SIG-M5 (cell line): Measurements from ENCODE around the gene SDK1.

Experiments used
- DNase-seq: peaks from one replicate; lab custom pipeline; 2025; lab: John Stamatoyannopoulos, UW

Gene SDK1

DNA sequence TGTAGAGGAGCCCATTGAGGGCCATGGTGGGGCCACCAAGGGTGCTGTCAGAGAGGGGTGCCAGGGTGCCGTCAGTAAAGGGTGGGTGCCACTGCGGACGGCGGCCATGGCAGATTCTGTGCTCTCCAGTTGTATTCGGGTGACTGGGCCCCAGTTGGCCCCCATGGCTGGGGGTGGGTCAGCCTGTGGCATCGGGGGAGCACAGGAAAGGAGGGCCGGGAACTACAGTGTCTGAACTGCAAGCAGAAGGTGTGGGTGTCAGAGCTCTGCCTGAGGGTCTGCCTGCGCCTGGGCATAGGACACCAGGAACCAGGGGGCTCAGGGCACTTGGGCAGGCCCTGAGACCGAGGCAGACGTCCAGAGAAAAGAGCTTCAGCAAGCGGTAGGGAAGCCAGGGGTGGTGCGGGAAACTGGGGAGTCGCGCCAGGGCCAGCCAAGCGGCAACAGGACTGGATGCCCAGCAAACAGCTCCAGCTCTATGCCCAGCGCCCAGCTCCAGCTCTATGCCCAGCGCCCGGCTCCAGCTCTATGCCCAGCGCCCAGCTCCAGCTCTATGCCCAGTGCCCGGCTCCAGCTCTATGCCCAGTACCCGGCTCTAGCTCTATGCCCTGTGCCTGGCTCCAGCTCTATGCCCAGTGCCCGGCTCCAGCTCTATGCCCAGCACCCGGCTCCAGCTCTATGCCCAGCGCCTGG lies 878.8 kb downstream of the SDK1 start:
- DNase-seq: no peak

DNA sequence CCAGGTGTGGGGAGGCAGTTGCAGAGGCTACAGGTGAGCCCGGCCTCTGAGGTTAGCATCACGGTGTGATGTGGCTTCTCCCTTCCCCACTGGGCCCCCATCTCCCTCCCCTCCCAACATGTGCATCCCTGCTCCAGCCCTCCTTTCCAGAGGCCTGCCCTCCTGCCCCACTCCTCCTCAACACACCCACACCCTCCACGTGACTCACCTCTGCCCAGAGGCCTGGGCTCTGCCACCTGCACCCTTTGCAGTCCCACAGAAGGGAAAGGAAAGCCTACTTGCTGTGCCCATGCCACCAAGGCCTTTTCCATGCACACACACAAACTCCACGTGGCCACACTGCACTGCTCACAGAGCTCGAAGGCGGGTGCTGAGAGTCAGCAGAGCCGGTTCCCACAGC lies 880.4 kb downstream of the SDK1 start:
- DNase-seq: no peak

DNA sequence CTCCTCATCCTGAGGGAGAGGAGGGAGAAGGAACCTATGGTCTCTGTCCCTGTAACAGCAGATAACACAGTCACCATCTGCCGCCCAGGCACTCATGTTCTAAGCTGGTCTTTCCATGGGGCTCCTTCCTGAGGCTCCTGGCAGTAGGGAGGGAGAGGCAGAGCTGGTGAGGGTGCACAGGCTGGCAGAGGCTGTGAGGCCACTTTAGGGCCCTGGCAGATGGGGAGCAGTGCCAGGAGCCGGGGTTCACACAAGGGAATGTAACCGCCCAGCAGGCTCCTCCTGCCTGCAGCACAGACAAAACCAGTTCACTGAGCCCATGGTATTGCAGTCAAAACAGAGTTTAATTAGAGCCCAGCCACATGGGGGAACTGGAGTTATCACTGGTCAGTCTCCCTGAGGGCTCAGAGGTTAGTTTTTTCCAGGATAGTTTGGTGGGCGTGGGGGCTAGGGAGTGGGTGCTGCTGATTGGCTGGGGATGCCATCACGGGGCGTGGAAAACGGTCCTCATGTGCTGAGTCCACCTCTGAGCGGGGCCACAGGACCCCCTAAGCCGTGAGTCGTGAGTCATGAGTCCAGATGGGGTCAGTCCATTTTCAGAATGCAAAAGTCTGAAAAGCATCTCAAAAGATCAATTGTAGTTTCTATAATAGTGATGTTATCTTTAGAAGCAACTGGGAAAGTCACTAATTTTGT lies 881.7 kb downstream of the SDK1 start:
- no peak for DNase-seq

DNA sequence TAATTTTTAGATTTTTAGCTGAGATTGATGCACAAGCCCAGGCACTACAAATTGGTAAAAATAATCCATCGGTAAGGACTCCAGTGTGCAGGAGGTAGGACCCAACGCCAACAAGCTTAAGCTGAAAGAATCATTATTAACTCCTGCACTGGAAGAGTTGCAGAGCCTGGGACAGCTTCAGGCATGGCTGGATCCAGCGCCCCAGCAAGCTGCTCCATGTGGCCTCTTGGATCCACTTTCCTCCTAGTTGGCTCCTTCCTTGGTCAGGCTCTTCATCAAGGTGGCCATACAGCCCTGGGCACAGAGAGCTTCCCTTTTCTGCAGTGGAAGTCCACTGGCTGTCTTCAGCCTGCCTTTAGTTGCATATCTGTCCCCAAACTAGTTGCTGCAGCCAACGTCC lies 883.6 kb downstream of the SDK1 start:
- DNase-seq: no peak

DNA sequence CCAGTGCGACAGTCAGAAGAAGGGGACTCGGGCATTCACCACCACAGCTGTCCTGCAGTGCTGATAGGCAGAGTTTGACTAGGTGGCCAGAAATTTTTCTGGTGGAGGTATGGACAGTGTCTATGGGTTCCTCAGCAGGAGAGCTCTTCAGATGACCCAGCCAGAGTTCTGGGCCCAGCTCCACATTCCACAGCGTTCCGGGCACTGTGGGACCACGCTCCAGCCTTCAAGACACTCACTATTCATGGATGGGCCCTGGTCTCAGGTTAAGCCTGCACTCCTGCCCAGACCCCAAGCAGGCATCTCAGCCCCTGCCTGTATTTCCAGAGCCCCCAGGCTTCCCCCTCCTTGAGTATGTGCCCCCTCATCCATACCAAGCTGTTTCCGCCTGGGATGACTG lies 884.1 kb downstream of the SDK1 start:
- DNase-seq: no peak

DNA sequence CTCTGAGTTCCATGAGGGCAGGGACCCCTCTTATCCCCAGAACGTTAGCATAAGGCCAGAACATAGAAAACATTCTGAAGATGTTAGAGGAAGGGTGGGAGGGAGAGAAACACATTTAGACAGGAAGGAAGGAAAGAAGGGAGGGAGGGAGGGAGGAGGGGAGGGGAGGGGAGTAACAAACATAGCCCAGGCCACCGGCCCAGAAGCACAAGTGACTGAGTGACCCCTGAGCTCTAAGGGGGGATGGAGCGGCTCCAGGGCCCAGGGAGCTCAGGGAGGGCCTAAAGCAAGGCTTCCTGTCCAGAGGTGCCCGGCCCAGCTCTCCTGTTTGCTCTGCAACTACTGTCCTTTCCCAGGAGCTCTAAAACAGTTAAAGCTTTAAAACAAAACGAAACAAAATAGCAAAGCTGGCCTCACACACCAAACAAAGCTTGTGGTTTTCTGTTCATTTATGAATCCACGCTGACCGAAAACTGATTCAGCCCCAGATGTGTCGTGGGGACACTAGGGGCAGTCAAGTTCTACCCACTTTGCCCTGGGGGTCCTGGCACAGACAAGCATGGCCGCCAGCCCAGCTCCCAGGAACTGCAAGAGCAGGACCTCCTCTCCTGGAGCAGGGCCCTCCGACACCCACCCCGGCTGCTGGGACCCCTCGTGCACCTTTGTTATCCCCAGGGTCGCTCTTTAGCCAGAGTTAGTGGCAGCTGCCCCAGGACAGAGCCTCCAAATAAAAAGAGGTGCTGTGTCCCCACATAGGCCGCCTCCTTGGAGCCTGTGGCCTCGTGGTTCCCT lies 884.9 kb downstream of the SDK1 start:
- no peak for DNase-seq

DNA sequence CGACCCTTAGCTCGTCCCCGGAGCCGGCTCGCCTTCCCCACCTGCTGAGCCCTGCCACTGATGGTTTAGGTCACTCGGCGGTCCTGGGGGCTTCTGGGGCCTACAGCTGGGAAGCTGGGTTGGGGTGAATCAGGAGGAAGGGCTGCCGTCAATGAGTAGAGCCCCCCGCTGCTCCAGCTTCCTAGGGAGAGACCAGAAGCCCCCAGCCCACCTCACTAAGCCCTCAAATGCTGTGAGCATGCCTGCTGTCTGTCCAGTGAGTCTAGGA lies 885.4 kb downstream of the SDK1 start:
- DNase-seq: no peak

DNA sequence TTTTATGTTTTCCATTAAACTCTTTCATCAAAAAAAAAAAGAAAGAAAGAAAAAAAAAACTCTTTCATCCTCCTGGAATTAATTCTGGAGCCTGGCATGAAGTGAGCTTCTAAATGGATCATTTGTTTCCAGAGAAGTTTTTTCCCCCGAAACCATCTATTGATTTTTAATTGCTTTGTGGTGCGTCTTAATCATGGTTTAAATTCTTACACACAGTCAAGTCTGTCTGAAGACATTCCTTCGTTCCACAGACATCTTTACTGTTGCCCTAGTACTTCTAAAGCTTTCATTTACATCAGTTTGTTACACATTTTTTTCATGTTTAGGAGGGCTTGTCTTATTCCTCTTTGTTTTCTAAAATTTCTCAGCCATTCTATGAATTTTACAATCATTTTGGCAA lies 887.6 kb downstream of the SDK1 start:
- DNase-seq: no peak

DNA sequence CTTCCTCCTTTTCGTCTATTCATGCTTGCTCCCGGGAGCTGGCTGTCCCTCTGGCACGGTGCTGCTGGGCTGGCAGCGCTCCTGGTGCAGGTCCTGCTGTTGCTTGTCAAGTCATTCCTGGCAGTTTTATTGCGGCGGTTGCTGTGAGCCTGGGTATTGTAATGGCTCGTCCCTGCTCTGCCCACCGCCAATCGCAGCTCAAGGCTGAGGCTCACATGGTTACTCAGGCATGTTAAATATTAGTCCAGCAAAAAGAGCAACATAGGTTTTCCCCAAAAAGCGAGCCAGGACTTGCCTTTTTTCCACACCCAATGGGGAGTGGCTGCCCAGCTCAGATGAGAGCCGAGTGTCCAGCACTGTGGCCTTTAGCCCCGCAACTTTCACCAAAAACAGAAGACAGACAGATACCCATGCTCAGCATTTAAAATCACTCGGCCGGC lies 888.1 kb downstream of the SDK1 start:
- DNase-seq: no peak

DNA sequence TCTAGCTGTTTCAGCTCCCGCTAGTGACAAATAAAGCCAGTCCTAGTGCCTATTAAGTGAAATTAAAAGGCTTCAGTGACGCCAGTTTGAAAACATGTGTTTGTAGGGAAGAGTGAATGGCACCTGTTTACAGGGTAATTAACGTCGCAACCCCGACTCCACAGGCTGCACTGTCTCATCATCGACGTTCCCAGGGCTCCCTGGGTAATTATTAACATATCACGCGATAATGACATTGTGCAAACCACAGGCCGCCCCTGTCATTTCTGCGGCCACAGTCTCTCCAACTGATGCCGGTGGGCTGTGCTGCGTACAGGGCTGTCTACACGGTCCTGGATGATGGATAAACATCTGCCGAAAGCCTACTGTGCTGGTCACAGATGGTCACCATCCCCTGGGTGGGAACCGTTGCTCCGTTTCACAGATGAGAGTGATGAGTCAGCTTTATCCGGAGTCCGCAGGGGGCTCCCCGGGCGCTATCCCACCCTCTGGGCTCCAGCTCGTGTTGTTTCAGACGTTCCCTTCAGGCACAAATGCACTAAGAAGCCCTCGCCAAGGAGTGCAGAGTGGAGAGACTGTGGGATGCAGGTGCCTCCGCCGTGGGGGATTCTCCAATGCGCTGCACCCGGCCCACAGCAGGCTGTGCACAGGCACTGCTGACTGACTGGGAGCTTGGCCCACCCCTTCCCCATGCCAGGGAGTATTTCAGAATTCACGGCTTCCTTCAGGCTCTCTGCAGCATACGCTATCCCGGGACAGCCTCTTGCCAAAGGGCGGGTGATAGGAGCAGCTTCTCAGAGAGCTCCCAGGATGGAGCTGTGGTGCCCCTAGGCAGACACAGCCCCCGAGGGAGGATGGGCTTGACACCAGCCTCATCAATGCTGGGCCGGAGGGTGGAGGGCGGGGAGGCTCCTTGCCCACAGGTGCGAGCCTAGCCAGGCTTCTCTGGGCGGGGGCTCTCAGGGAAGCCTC lies 889.2 kb downstream of the SDK1 start:
- DNase-seq: no peak

DNA sequence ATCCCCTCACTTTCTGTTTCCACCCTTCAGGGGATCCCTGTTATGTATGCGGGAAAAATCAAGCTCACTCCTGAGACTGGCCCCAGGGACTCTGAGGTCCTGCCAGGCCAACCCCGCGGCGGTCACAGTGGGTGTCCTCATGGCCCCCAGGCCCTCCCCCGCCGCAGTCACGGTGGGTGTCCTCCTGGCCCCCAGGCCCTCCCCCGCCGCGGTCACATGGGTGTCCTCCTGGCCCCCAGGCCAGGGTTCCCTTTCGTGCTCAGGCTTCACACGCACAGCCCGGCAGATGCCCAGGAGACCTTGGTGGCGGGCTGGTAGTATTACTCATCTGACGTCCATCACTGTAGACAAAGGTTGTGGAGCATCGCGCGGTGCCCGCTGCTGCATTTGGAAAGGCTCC lies 890.0 kb downstream of the SDK1 start:
- DNase-seq: no peak

DNA sequence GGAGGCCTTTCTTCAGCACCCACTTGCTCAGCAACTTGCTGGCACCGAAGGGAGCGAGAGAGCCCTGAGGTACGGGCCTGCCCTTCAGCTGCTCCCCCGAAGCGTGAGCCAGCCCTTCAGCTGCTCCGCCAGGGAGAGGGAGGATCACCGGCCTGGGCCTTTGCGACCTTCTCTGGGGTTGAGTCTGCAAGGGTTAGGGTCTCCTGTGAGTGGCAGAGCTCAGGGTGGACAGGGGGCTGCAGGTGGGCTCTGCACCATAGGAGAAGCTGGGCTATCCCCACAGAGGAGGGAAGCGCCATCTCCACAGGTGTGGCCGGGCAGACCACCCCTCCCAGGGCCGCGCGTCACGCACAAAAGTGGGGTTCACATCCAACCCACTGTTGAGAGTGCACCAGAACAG lies 890.5 kb downstream of the SDK1 start:
- no peak for DNase-seq

DNA sequence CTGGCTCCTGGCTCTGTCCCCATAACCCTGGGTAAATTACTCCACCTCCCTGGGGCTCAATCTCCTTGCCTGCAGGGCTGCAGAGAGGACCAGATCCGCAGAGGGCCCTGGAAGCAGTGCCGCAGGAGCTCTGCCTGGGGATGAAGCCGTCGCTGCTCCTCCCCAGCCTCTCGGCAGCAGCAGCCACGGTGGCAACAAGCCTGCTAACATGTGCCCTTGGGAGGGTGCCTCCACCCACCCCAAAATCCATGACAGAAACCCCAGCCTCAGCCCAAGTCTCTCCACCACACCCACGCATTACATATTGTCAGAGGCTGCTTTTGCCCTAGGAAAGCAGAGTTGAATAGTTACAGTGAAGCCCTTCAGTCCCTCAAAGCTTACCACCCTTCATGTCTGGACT lies 894.6 kb downstream of the SDK1 start:
- DNase-seq: no peak

DNA sequence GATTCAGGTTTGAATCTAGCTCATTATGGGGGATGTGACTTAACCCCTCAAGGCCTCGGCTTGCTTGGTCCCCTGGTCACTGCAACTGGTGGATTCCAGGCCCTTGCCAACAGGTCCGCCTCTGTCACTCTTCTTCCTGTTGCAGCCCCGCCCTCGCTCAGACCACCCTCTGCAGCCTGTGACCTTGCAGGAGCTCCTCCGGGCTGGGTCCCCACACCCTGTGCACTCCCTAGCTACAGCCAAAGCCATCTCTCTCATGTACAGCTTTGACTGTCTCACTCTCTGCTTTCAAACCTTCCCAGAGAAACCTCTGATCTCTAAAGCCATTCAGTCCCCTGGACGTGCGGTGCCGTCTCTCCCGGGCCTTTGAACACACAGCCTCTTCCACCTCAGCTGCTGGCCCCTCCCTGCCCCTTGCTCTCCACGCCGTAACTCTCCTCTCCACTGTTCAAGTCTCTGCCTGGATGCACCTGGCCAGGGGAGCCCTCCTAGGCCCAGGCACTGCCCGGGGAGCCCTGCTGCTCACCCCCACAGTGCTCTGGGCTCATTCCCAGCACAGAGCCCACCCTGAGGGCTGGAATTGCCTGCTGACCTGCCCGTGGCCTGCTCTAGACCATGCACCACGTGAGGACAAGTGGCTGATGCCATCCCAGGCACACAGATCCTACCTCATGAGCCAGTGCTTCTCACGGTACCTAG lies 895.2 kb downstream of the SDK1 start:
- DNase-seq: no peak

DNA sequence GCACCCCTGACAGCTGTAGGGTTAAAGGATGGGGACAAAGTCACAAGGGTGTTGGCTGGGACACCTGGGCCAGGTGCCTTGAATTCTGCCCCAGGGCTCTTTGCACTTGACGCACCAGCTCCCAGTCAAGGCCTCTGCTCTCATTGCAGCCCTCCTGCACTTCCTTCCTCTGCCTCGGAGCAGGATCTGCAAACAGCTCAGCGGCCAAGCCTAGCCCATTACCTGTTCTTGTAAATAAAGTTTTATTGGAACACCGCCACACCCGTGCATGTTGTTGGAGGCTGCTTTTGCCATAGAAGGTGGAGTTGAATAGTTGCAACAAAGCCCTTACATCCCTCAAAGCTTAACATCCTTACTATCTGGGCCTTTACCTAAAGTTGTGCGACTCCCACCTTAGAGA lies 897.2 kb downstream of the SDK1 start:
- DNase-seq: no peak

DNA sequence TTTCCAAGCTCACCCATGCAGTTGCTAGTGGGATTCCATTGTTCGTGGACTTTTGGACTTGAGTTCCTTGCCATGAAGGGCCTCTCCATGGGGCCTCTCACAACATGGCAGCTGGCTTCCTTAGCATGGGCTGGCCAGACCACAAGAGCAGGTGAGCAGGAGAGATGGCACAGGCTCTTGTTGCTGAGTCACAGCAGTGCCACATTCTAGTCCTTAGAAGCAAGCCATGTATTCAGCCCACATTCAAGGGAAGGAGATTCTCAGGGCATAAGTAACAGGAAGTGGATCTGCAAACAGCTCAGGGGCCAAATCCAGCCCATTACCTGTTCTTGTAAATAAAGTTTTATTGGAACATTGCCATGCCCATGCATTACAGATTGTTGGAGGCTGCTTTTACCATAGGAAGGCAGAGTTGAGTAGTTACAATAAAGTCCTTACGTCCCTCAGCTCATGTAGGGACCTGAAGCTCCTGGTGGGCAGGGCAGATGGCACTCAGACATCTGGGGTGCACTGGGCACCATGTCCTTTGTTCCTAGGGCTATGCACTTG lies 899.6 kb downstream of the SDK1 start:
- no peak for DNase-seq

DNA sequence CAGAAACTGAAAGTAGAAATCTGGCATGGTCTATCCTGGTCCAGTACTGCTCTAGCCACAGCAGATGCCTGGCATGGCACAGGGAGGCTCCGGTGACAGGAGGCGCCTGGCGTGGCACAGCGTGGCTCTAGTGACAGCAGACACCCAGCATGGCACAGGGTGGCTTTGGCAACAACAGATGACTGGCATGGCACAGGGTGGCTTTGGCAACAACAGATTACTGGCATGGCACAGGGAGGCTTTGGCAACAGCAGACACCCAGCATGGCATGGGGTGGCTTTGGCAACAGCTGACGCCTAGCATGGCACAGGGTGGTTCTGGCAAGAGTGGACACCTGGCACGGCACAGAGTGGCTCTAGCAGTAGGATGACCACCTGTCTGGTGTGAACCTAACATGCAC lies 900.5 kb downstream of the SDK1 start:
- DNase-seq: no peak

DNA sequence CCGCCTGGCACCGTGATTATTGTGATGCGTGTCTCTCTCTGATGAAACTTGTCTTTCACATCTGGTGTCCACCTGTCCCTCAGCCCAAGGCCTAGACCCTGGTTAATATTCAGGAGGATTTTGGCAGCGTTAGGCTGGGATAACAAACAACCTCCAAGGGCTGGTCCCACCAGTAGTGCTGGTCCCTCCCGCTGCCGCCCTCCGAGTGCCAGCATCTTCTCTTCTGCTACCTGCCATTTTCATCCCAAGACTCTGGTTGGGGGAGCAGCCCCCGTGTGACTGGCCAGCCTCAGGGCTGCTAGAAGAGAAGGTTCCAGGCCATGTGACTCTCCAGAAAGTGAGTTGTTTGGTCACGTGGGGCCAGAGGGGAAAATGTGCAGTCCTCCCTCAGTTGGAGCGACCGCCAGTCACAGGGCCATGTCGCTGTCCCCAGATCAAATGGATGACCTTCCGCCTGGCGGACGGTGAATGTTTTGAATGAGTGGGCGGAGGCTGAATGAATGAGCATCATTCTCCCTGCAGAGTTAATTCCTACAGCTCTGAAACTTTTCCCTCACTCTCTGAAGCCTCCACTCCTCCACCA lies 901.2 kb downstream of the SDK1 start:
- DNase-seq: no peak

DNA sequence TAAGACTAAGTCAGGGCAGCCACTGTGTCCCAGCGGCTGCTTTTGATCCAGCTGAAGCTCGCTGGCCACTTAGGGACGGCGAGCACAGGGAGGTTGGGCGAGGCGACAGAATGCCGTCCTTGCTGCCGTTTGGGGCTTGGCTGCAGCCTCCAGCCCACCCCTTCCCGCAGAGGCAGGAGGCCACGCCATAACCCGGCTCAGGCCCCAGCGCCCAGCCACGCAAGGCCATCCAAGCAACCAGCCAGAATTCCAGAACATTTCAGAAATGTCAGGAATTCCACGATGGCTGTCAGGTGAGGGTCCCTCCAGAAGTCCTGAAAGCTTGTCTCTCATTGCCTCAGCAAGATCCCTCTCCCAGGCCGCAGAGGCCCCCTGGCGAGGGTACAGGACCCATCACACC lies 901.9 kb downstream of the SDK1 start:
- DNase-seq: no peak

DNA sequence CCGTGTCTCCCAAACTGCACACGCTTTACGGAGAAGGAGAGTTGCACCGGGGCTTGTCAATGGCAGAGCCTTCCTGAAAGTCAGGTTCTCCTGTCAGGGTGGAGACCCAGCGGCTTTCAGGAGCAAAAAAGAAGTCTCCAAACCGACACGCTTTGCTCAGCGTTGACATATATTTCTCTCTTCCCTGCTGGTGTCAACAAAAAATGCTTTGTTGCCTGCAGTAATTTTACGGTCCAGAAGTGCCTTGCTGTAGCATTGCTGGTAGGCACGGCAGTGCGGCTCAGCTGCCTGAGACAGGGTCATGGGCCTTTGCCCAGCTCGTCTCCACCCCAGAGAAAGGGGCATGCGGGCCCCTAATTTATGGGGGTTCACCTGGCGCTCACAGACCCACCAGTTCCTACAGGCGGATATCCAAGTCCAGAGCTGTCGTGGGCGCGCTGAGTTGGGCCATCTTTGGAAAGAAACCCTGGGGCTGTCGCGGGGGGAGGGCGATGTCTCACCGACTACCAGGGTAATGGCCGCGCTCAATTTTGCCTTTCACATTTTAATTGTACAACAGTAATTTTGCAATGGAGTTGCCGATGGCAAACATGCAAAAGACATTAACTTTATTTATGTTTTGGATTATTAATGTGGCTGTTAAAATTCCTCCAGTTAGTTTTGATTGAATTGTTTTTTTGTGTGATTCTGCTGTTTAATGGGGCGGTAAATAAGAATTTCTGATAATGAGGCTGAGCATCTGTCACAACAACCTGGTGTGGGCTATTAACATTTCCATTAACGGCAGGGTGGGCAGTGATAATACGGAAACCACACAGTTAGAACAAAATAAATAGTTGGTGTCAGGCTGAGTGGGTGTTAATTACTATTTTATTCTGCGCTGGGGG lies 902.8 kb downstream of the SDK1 start:
- DNase-seq: no peak
